ENCODE measurements around the gene ROM1.
"Not testable (repeated sequence)": the region's sequence is repeated elsewhere in the genome, so short reads cannot be mapped to it uniquely, and the experiment has no call there.

Gene ROM1

DNA sequence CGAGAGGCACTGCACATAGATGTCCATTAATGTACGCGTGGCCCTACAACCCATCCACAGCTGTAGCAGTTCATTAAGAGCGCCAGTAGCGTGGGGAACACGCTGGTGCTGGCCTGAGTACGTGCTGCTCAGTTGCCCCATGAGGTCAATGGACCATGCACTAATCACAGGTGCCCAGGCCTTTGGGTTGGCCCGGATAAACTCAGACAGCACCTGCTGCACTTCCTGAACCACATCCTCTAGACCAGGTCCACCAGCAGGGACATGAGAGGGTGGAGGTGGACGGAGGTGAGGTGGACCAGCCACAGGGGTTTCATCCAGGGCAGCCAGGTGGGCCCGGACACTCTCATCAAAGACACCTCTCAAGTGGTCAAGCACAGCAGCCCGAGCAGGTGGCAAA lies 36.4 kb downstream of the ROM1 start:
- no peak for DNase-seq (ENCODE audit: low read depth)

DNA sequence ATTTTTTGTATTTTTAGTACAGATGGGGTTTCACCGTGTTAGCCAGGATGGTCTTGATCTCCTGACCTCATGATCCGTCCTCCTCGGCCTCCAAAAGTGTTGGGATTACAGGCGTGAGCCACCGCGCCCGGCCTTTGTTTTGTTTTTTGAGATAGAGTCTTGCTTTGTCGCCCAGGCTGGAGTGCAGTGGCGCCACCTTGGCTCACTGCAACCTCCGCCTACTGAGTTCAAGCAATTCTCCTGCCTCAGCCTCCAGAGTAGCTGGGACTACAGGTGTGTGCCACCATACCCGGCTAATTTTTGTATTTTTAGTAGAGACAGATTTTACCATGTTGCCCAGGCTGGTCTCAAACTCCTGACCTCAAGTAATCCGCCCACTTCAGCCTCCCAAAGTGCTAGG lies 37.2 kb downstream of the ROM1 start:
- not testable (repeated sequence) for DNase-seq (ENCODE audit: low read depth)

DNA sequence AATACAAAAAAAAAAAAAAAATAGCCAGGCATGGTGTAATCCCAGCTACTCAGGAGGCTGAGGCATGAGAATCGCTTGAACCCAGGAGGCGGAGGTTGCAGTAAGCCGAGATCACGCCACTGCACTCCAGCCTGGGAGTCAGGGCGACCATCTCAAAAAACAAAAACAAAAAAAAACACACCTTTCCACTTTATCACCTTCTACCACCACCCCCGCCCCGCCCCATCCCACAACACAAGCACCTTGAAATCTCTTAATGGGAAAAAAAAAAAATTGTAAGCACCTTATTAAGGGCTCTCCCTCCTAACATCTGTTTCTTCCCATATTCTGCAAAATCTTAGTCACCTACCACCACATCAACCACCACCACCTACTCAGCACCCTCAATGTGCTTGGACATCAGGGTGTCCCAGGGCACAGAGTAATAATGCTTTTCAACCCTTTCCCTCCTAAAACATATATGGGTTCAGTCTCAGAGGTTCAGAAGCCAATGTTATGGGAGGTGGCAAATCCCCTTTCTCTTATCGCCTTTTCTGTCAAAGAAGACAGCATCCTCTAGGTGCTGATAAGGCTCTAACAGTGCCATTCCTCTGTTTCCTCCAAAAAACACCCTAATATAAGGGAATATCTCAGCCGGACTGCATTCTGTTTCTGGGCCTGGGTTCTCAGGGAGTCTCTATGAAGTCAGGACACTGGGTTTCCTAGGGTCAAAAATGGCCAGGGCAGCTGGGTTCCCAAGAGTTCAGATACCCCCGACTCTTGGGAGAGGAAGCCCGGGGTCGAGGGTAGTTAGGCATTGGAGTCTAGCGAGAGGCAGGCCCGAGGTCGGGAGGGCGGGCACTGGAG lies 39.3 kb downstream of the ROM1 start:
- no peak for DNase-seq (ENCODE audit: low read depth)

DNA sequence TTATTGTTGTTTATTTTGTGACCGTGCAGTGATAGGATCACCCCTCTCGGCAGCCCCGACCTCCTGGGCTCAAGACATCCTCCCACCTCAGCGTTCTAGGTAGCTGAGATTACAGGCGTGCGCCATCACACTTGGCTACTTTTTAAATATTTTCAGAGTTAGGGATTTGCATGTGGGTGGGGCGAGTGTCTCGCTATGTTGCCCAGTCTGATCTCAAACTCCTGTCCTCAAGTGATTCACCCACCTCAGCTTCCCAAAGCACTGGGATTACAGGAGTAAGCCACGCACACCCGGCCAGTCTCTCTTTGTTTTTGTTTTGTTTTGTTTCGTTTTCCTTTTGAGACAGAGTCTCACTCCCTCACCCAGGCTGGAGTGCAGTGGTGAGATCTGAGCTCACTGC lies 41.2 kb downstream of the ROM1 start:
- DNase-seq (ENCODE audit: low read depth), result no peak

DNA sequence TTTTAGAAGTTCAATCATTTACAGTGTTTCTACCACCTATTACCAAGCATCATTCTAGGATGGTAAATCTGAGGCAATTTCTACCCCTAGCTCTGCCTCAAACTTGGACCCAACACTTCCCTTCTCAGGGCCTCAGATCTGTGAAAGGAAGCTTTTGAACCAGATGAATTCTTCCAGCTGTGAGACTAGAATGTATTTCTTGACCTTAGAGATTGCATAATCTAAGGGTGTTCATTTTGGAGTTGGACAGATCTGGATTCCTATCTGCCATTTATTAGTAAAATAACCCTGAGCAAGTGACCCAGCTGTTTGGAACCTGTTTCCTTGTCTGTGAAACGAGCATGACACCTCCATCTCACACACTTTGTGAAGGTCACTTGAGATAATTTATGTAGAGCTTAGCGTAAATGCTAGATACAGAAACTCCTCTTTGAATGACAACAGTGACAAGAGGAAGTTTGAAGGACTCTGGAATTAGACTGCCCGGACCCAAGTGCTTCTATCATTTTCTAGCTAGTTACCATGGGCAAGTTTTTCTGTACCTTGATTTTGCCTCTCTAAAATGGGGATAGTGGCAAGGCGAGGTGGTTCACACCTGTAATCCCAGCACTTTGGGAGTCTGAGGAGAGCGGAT lies 43.9 kb downstream of the ROM1 start:
- no peak for DNase-seq (ENCODE audit: low read depth)

DNA sequence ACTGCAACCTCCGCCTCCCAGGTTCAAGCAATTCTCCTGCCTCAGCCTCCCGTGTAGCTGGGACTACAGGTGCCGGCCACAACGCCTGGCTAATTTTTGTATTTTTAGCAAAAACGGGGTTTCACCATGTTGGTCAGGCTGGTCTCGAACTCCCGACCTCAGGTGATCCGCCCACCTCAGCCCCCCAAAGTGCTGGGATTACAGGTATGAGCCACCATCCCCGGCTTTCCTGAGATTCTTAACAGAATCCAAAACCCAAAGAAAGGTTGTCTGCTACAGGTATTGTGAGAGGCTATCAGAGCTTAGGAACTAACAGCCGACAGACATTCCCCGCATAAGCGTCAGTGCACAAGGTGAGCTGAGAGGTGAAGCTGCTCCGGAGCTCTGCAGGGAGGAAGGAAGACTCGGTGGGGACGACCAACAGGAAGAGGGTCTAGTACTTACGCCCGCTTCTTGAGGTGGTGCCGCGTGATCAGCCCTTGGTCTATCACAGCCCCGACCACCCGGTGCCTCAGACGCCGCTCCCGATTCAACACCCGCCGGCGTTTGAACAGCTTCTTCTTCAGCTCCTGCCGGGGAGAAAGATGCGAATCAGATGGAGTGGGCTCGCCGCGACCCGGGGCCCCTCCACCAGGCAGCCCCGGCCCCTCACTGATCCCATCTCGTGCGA lies 51.5 kb downstream of the ROM1 start:
- no peak for DNase-seq (ENCODE audit: low read depth)

All from EH (cell line).